ENCODE results near the gene RNASE8.

Gene RNASE8

GRCh38 chr14:21072031-21072473, 14.4 kb downstream of the RNASE8 start:
- H3K4me1 ChIP-seq = peaks cover 41 to 59% (median 51%) of the 10 kb centered on the region in 10 experiments
- H3K27me3 ChIP-seq = peaks cover 10 to 22% (median 18%) of the 10 kb centered on the region in 11 experiments; a peak in 21 of 22 replicates
- H3K4me3 ChIP-seq = peak overlapping the region; percentile 71 to 87 (median 78)
- H3K9ac ChIP-seq = peak overlapping the region; percentile 75 to 90 (median 85); a peak in 21 of 22 replicates
- H3K27ac ChIP-seq = peak overlapping the region; percentile 48 to 97 (median 92)
- no peaks in the 10 kb centered on the region for H3K9me3 ChIP-seq (replicated peaks in 1 of 11)
- H3K36me3 ChIP-seq = peaks cover 10 to 42% (median 31%) of the 10 kb centered on the region in 11 experiments; a peak in 21 of 22 replicates
- H4K20me1 ChIP-seq = peaks cover 0 to 15% (median 0%) of the 10 kb centered on the region in 11 experiments; a peak in 5 of 22 replicates
- peak in 8 of 11 experiments; percentile 38 to 71 (median 62); a peak in 13 of 22 replicates for TF ChIP-seq Cebpa-rat (IDR thresholded peaks at IDR 0.05)
- peak overlapping the region; percentile 88 to 99 (median 98) for H3K4me2 ChIP-seq

DNA sequence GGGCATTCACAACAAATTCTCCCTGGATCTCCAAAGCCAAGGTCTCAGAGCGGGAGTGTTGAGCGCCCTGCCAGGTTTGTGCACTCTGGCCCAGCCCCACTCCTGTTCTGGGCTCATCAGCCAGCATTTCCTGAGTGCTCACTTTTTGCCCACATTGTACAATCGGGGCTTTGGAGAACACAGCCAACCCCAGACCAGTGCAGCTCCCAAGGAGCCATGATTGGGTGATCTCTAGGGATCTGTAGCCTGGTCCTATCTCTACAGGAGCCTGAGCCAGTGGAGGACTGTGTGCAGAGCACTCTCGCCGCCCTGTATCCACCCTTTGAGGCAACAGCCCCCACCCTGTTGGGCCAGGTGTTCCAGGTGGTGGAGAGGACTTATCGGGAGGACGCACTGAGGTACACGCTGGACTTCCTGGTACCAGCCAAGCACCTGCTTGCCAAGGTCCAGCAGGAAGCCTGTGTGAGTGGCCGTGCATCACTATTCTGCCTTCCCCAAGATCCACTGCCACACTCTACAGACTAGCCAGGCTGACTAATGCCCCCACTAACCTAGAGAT, 15.2 kb downstream of the RNASE8 start:
- Histone ChIP-seq H3K27me3 (peaks cover 10 to 22% (median 18%) of the 10 kb centered on the region in 11 experiments; a peak in 21 of 22 replicates), H3K9ac (peak overlapping the region; percentile 2 to 90 (median 85); a peak in 20 of 22 replicates), H3K4me2 (peak overlapping the region; percentile 88 to 99 (median 98)), H3K27ac (peak overlapping the region in 10 of 11 experiments; percentile 83 to 97 (median 92); a peak in 20 of 22 replicates), H4K20me1 (peaks cover 0 to 15% (median 0%) of the 10 kb centered on the region in 11 experiments; a peak in 5 of 22 replicates), H3K4me3 (peak overlapping the region in 8 of 10 experiments; percentile 71 to 87 (median 78); a peak in 14 of 20 replicates), H3K9me3 (replicated peaks in 1 of 11) (no peaks in the 10 kb centered on the region), H3K4me1 (peaks cover 45 to 61% (median 56%) of the 10 kb centered on the region in 10 experiments), H3K36me3 (peaks cover 10 to 50% (median 36%) of the 10 kb centered on the region in 11 experiments; a peak in 21 of 22 replicates)
- no peak for TF ChIP-seq Cebpa-rat (IDR thresholded peaks at IDR 0.05)

DNA sequence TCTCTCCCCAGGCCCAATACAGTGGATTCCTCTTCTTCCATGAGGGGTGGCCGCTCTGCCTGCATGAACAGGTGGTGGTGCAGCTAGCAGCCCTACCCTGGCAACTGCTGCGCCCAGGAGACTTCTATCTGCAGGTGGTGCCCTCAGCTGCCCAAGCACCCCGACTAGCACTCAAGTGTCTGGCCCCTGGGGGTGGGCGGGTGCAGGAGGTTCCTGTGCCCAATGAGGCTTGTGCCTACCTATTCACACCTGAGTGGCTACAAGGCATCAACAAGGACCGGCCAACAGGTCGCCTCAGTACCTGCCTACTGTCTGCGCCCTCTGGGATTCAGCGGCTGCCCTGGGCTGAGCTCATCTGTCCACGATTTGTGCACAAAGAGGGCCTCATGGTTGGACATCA, 16.3 kb downstream of the RNASE8 start:
- Histone ChIP-seq H3K4me1 (peaks cover 39 to 65% (median 54%) of the 10 kb centered on the region in 10 experiments), H4K20me1 (peaks cover 0 to 23% (median 0%) of the 10 kb centered on the region in 11 experiments; a peak in 8 of 22 replicates), H3K27me3 (peaks cover 7 to 14% (median 10%) of the 10 kb centered on the region in 11 experiments; a peak in 21 of 22 replicates), H3K36me3 (peaks cover 18 to 61% (median 47%) of the 10 kb centered on the region in 11 experiments; a peak in 21 of 22 replicates), H3K9me3 (replicated peaks in 1 of 11) (no peaks in the 10 kb centered on the region), H3K9ac (peak overlapping the region in 1 of 11 experiments; percentile 11; a peak in 1 of 22 replicates), H3K27ac (peak overlapping the region in 7 of 11 experiments; percentile 6 to 97 (median 92); a peak in 10 of 22 replicates), H3K4me2 (peak overlapping the region; percentile 88 to 99 (median 98); a peak in 21 of 22 replicates), H3K4me3 (no peak overlapping the region)
- TF ChIP-seq Cebpa-rat (IDR thresholded peaks at IDR 0.05) = no peak

- Histone ChIP-seq H3K9ac (0 out of 22 replicates have a peak overlapping the region, but pooled peaks of 3 of the 11 experiments have one; percentile 9 to 15 (median 12)), H4K20me1 (peaks cover 0 to 24% (median 0%) of the 10 kb centered on the region in 11 experiments; a peak in 7 of 22 replicates), H3K9me3 (replicated peaks in 1 of 11) (no peaks in the 10 kb centered on the region), H3K36me3 (peaks cover 25 to 68% (median 54%) of the 10 kb centered on the region in 11 experiments; a peak in 21 of 22 replicates), H3K4me2 (peak overlapping the region in 8 of 11 experiments; percentile 93 to 99 (median 98); a peak in 12 of 22 replicates), H3K4me1 (peaks cover 32 to 65% (median 49%) of the 10 kb centered on the region in 10 experiments), H3K4me3 (no peak overlapping the region), H3K27me3 (peaks cover 0 to 7% (median 3%) of the 10 kb centered on the region in 11 experiments; a peak in 20 of 22 replicates), H3K27ac (peak overlapping the region in 8 of 11 experiments; percentile 2 to 97 (median 37); a peak in 11 of 22 replicates)
- no peak for TF ChIP-seq Cebpa-rat (IDR thresholded peaks at IDR 0.05)
Measured at GRCh38 chr14:21074398-21075272, 17.0 kb downstream of the RNASE8 start.

DNA sequence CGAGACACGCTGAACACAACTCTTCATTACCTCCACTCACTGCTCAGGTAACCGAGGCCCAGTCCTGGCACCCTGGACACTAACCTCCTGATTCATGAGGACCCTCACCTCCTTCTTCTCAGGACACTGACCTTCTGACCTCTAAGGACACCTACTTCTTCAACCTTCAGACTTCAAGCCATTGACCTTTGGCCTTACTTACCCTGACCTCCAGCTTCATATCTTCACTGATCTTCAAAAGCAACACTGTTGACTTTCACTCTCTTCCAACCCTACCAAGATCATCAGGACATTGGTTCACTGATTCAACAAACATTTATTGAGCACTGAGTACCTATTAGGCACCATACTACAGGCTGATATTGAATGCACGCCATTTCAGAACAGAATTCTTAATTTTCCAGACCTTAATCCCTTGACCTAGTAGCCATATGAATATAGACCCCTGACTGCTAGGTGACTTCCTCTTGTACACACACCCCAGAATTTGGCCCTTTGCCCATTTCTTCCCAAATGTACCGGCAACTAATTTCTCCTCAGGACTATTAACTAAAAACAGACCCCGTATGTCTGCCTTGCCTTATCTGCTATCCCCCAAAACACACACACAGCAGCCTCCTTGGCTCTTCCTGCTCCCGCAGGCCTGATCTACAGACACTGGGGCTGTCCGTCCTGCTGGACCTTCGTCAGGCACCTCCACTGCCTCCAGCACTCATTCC, 18.3 kb downstream of the RNASE8 start:
- no peak overlapping the region for H3K4me2 ChIP-seq
- peaks cover 0 to 24% (median 0%) of the 10 kb centered on the region in 11 experiments; a peak in 7 of 22 replicates for H4K20me1 ChIP-seq
- no peak for TF ChIP-seq Cebpa-rat (IDR thresholded peaks at IDR 0.05)
- H3K36me3 ChIP-seq = peaks cover 28 to 81% (median 66%) of the 10 kb centered on the region in 11 experiments; a peak in 21 of 22 replicates
- no peak overlapping the region for H3K9ac ChIP-seq
- H3K4me3 ChIP-seq = no peak overlapping the region
- H3K4me1 ChIP-seq = peaks cover 30 to 60% (median 45%) of the 10 kb centered on the region in 10 experiments
- no peak overlapping the region for H3K27ac ChIP-seq
- H3K27me3 ChIP-seq = no peaks in the 10 kb centered on the region
- no peaks in the 10 kb centered on the region for H3K9me3 ChIP-seq (replicated peaks in 1 of 11)

GRCh38 chr14:21077672-21078071, 20.1 kb downstream of the RNASE8 start:
- H3K36me3 ChIP-seq = peaks cover 40 to 99% (median 84%) of the 10 kb centered on the region in 11 experiments
- H3K4me2 ChIP-seq = peak overlapping the region in 3 of 11 experiments; percentile 0 to 13 (median 1); a peak in 3 of 22 replicates
- H3K4me3 ChIP-seq = no peak overlapping the region
- no peaks in the 10 kb centered on the region for H3K27me3 ChIP-seq
- H3K9ac ChIP-seq = 0 out of 22 replicates have a peak overlapping the region, but pooled peaks of 1 of the 11 experiments have one; percentile 6
- peaks cover 15 to 47% (median 33%) of the 10 kb centered on the region in 10 experiments for H3K4me1 ChIP-seq
- no peak for TF ChIP-seq Cebpa-rat (IDR thresholded peaks at IDR 0.05)
- no peak overlapping the region for H3K27ac ChIP-seq
- no peaks in the 10 kb centered on the region for H3K9me3 ChIP-seq (replicated peaks in 1 of 11)
- H4K20me1 ChIP-seq = peaks cover 0 to 26% (median 0%) of the 10 kb centered on the region in 11 experiments; a peak in 8 of 22 replicates

GRCh38 chr14:21078287-21078686, 20.7 kb downstream of the RNASE8 start:
- no peaks in the 10 kb centered on the region for H3K9me3 ChIP-seq (replicated peaks in 1 of 11)
- peak overlapping the region in 2 of 11 experiments; percentile 1 to 13; a peak in 2 of 22 replicates for H3K4me2 ChIP-seq
- H3K36me3 ChIP-seq = peaks cover 45 to 100% (median 90%) of the 10 kb centered on the region in 11 experiments
- H3K4me1 ChIP-seq = peaks cover 9 to 41% (median 27%) of the 10 kb centered on the region in 10 experiments
- no peaks in the 10 kb centered on the region for H3K27me3 ChIP-seq
- no peak overlapping the region for H3K4me3 ChIP-seq
- no peak overlapping the region for H3K9ac ChIP-seq
- TF ChIP-seq Cebpa-rat (IDR thresholded peaks at IDR 0.05) = no peak
- peaks cover 0 to 26% (median 0%) of the 10 kb centered on the region in 11 experiments; a peak in 8 of 22 replicates for H4K20me1 ChIP-seq
- H3K27ac ChIP-seq = no peak overlapping the region
